ENCODE results near the gene GAS2L2. TPM values are rescaled to one million over a fixed set of nuclear protein-coding genes. Genes with fewer than 3 reads are reported as not detected.

GAS2L2 gene
- total RNA-seq, 2 donors from 2014 or later: 0.09 TPM; not detected in 1

DNA sequence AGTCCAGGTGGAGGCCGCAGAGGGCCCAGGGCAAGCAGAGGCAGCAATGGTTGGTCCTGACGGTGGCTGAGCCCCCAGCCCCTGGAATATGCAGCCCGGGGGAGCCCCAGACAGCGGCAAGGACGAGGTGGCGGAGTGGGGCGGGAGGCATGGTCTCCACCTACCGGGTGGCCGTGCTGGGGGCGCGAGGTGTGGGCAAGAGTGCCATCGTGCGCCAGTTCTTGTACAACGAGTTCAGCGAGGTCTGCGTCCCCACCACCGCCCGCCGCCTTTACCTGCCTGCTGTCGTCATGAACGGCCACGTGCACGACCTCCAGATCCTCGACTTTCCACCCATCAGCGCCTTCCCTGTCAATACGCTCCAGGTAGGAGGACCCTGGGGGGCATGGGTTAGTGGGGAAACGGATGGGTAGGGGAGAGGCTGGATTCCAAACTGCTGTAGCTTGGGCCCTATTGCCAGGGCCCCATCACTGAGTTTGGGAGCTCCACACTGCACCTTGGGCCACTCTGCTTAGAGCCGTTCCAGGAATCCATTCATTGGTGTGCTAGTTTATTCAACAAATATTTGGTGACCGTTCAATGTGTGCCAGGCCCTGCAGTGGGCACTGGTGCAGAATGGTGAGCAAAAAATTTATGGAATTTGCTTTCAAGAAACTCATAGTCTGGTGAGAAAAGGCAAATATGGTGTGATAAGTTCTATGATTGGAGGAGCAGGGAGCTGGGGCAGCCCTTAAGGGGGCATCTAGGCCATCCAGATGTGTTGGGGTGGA lies 17.8 kb downstream of the GAS2L2 start:
- Histone ChIP-seq H3K9ac (ENCODE audit: extremely low read depth, low read length, poor library complexity, severe bottlenecking) (no peak overlapping the region), H3K4me1 (ENCODE audit: control insufficient read depth, insufficient read depth, low read length) (peaks cover 8% of the 10 kb centered on the region), H3K36me3 (ENCODE audit: control insufficient read depth, insufficient read depth, low read length) (peaks cover 8% of the 10 kb centered on the region), H3K9me3 (ENCODE audit: control insufficient read depth, low read length) (no peaks in the 10 kb centered on the region), H3K4me3 (ENCODE audit: low read length) (no peak overlapping the region), H3K27me3 (ENCODE audit: control insufficient read depth, insufficient read depth, low read length, poor library complexity, severe bottlenecking) (peaks cover 22% of the 10 kb centered on the region), H3K27ac (ENCODE audit: low read depth, low read length) (no peak overlapping the region)
- TF ChIP-seq, protein P1, sequence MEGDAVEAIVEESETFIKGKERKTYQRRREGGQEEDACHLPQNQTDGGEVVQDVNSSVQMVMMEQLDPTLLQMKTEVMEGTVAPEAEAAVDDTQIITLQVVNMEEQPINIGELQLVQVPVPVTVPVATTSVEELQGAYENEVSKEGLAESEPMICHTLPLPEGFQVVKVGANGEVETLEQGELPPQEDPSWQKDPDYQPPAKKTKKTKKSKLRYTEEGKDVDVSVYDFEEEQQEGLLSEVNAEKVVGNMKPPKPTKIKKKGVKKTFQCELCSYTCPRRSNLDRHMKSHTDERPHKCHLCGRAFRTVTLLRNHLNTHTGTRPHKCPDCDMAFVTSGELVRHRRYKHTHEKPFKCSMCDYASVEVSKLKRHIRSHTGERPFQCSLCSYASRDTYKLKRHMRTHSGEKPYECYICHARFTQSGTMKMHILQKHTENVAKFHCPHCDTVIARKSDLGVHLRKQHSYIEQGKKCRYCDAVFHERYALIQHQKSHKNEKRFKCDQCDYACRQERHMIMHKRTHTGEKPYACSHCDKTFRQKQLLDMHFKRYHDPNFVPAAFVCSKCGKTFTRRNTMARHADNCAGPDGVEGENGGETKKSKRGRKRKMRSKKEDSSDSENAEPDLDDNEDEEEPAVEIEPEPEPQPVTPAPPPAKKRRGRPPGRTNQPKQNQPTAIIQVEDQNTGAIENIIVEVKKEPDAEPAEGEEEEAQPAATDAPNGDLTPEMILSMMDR (conservative IDR thresholded peaks at IDR 0.05): no peak
- no peaks in the 10 kb centered on the region for H3K9me3 Mint-ChIP-seq
- no peak for DNase-seq
- H3K4me1 Mint-ChIP-seq: peaks cover 10% of the 10 kb centered on the region
- no peak overlapping the region for H3K27ac Mint-ChIP-seq
- H3K27me3 Mint-ChIP-seq (ENCODE audit: insufficient read depth): peaks cover 49% of the 10 kb centered on the region
- WGBS, 2 experiments (ENCODE audit: insufficient coverage in 1 of 2, insufficient read length in 1 of 2): 94 to 97% methylated on average over 16 to 29 of the region's 29 CpGs
- no peak overlapping the region for H3K4me3 Mint-ChIP-seq
- peaks cover 4% of the 10 kb centered on the region for H3K36me3 Mint-ChIP-seq (ENCODE audit: low read depth)

DNA sequence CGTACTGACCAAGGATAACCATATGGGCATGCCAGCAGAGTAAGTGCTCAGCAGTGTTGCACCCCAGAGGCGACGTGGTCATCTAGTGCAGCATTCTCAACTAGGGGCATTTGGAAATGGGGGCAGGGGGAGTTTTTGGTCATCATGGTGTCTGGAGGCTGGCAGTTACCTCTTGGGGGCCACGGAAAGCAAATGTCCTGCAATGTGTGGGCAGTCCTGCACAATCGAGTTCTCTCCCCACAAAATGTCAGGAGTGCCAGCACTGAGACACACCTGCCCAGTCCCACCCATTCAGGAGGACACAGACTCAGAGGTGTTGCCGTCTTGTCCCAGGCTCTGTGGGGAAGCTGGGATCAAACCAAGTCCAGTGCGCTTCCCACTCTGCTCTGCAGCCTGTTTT lies 18.6 kb downstream of the GAS2L2 start:
- no peak overlapping the region for H3K9ac ChIP-seq (ENCODE audit: extremely low read depth, low read length, poor library complexity, severe bottlenecking)
- Mint-ChIP-seq H3K4me1 (peaks cover 17% of the 10 kb centered on the region), H3K27ac (no peak overlapping the region), H3K9me3 (no peaks in the 10 kb centered on the region), H3K36me3 (ENCODE audit: low read depth) (peaks cover 4% of the 10 kb centered on the region), H3K4me3 (no peak overlapping the region), H3K27me3 (ENCODE audit: insufficient read depth) (peaks cover 40% of the 10 kb centered on the region)
- H3K4me1 ChIP-seq (ENCODE audit: control insufficient read depth, insufficient read depth, low read length): peaks cover 13% of the 10 kb centered on the region
- H3K9me3 ChIP-seq (ENCODE audit: control insufficient read depth, low read length): no peaks in the 10 kb centered on the region
- no peak overlapping the region for H3K4me3 ChIP-seq (ENCODE audit: low read length)
- 90 to 95% methylated on average over 7 of the region's 7 CpGs for WGBS, 2 experiments (ENCODE audit: insufficient coverage in 1 of 2, insufficient read length in 1 of 2)
- peaks cover 14% of the 10 kb centered on the region for H3K27me3 ChIP-seq (ENCODE audit: control insufficient read depth, insufficient read depth, low read length, poor library complexity, severe bottlenecking)
- no peak overlapping the region for H3K27ac ChIP-seq (ENCODE audit: low read depth, low read length)
- TF ChIP-seq, protein P1 (conservative IDR thresholded peaks at IDR 0.05): no peak
- DNase-seq: no peak
- H3K36me3 ChIP-seq (ENCODE audit: control insufficient read depth, insufficient read depth, low read length): peaks cover 8% of the 10 kb centered on the region

DNA sequence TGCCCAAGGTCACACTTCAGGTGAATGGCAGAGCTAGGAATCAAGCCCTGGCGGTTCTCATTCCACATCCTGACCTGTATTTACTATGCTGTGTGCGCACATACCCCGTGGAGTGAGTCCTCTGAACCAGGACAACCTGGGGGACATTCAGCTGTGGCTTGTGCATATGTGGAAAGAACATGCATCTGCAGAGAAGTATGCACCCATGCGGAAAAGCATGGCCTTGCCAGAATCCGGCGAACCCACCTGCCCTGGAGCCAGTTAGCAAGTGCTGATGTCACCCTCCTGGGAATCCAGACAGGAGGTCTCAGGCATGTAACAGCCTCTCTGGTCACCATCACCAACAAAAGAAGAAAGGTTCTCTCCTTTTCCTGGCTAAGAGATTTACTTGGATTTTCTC lies 19.7 kb downstream of the GAS2L2 start:
- H3K27me3 ChIP-seq (ENCODE audit: control insufficient read depth, insufficient read depth, low read length, poor library complexity, severe bottlenecking): peaks cover 4% of the 10 kb centered on the region
- no peak overlapping the region for H3K27ac ChIP-seq (ENCODE audit: low read depth, low read length)
- peaks cover 4% of the 10 kb centered on the region for H3K36me3 Mint-ChIP-seq (ENCODE audit: low read depth)
- TF ChIP-seq, protein P1 (conservative IDR thresholded peaks at IDR 0.05): no peak
- peak; percentile 58 for DNase-seq
- no peak overlapping the region for H3K4me3 Mint-ChIP-seq
- H3K9ac ChIP-seq (ENCODE audit: extremely low read depth, low read length, poor library complexity, severe bottlenecking): no peak overlapping the region
- no peaks in the 10 kb centered on the region for H3K9me3 Mint-ChIP-seq
- WGBS, 2 experiments (ENCODE audit: insufficient coverage in 1 of 2, insufficient read length in 1 of 2): 94 to 95% methylated on average over 4 to 6 of the region's 6 CpGs
- no peaks in the 10 kb centered on the region for H3K9me3 ChIP-seq (ENCODE audit: control insufficient read depth, low read length)
- H3K4me1 ChIP-seq (ENCODE audit: control insufficient read depth, insufficient read depth, low read length): peaks cover 21% of the 10 kb centered on the region
- no peak overlapping the region for H3K4me3 ChIP-seq (ENCODE audit: low read length)
- H3K4me1 Mint-ChIP-seq: peaks cover 26% of the 10 kb centered on the region
- peaks cover 8% of the 10 kb centered on the region for H3K36me3 ChIP-seq (ENCODE audit: control insufficient read depth, insufficient read depth, low read length)
- no peak overlapping the region for H3K27ac Mint-ChIP-seq
- H3K27me3 Mint-ChIP-seq (ENCODE audit: insufficient read depth): peaks cover 30% of the 10 kb centered on the region
